Esophagus squamous epithelium (tissue), 4 donors: Measurements from ENCODE around the gene PSMD6.

Experiments
- POLR2A ChIP-seq, 4 donors: fragments of 450-650 bp; IDR thresholded peaks; one replicate each; pipeline ENCODE4 v1.6.1; 2017; ENCODE audit warnings: antibody characterized with exemption in 4 of 4, mild to moderate bottlenecking in 4 of 4, moderate library complexity in 3 of 4
- TF ChIP-seq, protein P1 (sequence below), 6 experiments: fragments of 450-650 bp in 4 of 6; fragments of 200-600 bp in 2 of 6; sonication (generic) in 2 of 6; IDR thresholded peaks; one replicate each; pipeline ENCODE4 v1.5.1; 2016 to 2019; ENCODE audit warnings: antibody characterized with exemption in 6 of 6, mild to moderate bottlenecking in 4 of 6, moderate library complexity in 4 of 6

DNA sequence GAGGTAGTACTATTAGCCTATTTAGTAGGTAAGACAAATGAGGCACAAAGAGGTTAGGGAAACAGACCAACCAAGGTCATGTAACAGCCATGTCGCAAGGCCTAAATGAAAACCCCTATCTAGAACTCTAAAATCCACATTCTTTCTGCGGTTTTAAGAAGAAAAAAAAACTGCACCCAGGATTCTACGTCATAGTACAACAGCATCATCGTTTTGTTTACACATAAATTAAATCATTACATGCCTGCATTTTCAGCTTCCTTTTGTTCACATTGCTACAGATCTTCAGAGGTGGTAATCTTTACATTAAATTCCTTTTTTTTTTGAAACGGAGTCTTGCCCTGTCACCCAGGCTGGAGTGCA lies 548 bp upstream of the PSMD6 start:
- TF ChIP-seq, protein P1, sequence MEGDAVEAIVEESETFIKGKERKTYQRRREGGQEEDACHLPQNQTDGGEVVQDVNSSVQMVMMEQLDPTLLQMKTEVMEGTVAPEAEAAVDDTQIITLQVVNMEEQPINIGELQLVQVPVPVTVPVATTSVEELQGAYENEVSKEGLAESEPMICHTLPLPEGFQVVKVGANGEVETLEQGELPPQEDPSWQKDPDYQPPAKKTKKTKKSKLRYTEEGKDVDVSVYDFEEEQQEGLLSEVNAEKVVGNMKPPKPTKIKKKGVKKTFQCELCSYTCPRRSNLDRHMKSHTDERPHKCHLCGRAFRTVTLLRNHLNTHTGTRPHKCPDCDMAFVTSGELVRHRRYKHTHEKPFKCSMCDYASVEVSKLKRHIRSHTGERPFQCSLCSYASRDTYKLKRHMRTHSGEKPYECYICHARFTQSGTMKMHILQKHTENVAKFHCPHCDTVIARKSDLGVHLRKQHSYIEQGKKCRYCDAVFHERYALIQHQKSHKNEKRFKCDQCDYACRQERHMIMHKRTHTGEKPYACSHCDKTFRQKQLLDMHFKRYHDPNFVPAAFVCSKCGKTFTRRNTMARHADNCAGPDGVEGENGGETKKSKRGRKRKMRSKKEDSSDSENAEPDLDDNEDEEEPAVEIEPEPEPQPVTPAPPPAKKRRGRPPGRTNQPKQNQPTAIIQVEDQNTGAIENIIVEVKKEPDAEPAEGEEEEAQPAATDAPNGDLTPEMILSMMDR (IDR thresholded peaks at IDR 0.05): no peak
- TF ChIP-seq POLR2A (IDR thresholded peaks at IDR 0.05): no peak
